Central memory CD8-positive, alpha-beta T cell (primary cell): ENCODE results near the gene ARID1B.
A peak's percentile ranks its signal among the peaks of the same experiment; 100 is the strongest.

Experiments used
- ATAC-seq: fragments of 150-1000 bp; cut with Tn5 transposase; replicated peaks from 2 replicates; pipeline ENCODE4 v1.10.0; 2022; ENCODE audit warnings: mild to moderate bottlenecking, moderate FRiP score, moderate number of reproducible peaks; ENCODE audit not compliant: poor library complexity, severe bottlenecking; ENCODE audit errors: extremely low read depth
- DNase-seq, 2 donors: peaks; one replicate each; pipeline ENCODE4 v3.0.0; 2021; ENCODE audit warnings: low spot score in 2 of 2
- H3K27ac Mint-ChIP-seq: one replicate; pipeline ENCODE4 v1.8.0; 2022; ENCODE audit warnings: low read depth, mild to moderate bottlenecking, moderate library complexity, mixed read lengths
- H3K27me3 Mint-ChIP-seq: one replicate; pipeline ENCODE4 v1.8.0; 2022; ENCODE audit warnings: mixed read lengths
- H3K36me3 Mint-ChIP-seq: one replicate; pipeline ENCODE4 v1.8.0; 2022; ENCODE audit warnings: mild to moderate bottlenecking, moderate library complexity, mixed read lengths; ENCODE audit not compliant: insufficient read depth
- H3K4me1 Mint-ChIP-seq: one replicate; pipeline ENCODE4 v1.8.0; 2022; ENCODE audit warnings: mixed read lengths
- H3K4me3 Mint-ChIP-seq: one replicate; pipeline ENCODE4 v1.8.0; 2022; ENCODE audit warnings: mild to moderate bottlenecking, moderate library complexity, mixed read lengths
- H3K9me3 Mint-ChIP-seq: one replicate; pipeline ENCODE4 v1.8.0; 2022; ENCODE audit warnings: mixed read lengths

The ARID1B gene

GRCh38 chr6:157073596-157073995 is 296.4 kb downstream of the ARID1B start:
- Mint-ChIP-seq H3K9me3 (no peaks in the 10 kb centered on the region), H3K36me3 (peaks cover 5% of the 10 kb centered on the region), H3K4me3 (no peak overlapping the region), H3K27ac (no peak overlapping the region), H3K27me3 (no peaks in the 10 kb centered on the region), H3K4me1 (peaks cover 31% of the 10 kb centered on the region)
- DNase-seq (no peak), ATAC-seq (no peak)

GRCh38 chr6:157074969-157075368 is 297.8 kb downstream of the ARID1B start:
- DNase-seq (no peak), ATAC-seq (no peak)
- Mint-ChIP-seq H3K27ac (no peak overlapping the region), H3K27me3 (no peaks in the 10 kb centered on the region), H3K4me1 (peaks cover 30% of the 10 kb centered on the region), H3K9me3 (no peaks in the 10 kb centered on the region), H3K36me3 (peaks cover 9% of the 10 kb centered on the region), H3K4me3 (no peak overlapping the region)

- H3K9me3 Mint-ChIP-seq: no peaks in the 10 kb centered on the region
- no peaks in the 10 kb centered on the region for H3K27me3 Mint-ChIP-seq
- peak overlapping the region; percentile 8 for H3K27ac Mint-ChIP-seq
- H3K4me3 Mint-ChIP-seq: peak overlapping the region; percentile 7
- H3K36me3 Mint-ChIP-seq: peaks cover 11% of the 10 kb centered on the region
- DNase-seq (no peak), ATAC-seq (no peak)
- H3K4me1 Mint-ChIP-seq: peaks cover 35% of the 10 kb centered on the region
Measured at GRCh38 chr6:157075549-157076450, 298.6 kb downstream of the ARID1B start.

GRCh38 chr6:157076451-157076822 is 299.3 kb downstream of the ARID1B start:
- peaks cover 11% of the 10 kb centered on the region for H3K36me3 Mint-ChIP-seq
- ATAC-seq: no peak
- H3K4me3 Mint-ChIP-seq: no peak overlapping the region
- DNase-seq: no peak
- no peaks in the 10 kb centered on the region for H3K27me3 Mint-ChIP-seq
- H3K27ac Mint-ChIP-seq: peak overlapping the region; percentile 8
- no peaks in the 10 kb centered on the region for H3K9me3 Mint-ChIP-seq
- H3K4me1 Mint-ChIP-seq: peaks cover 36% of the 10 kb centered on the region

GRCh38 chr6:157077251-157077650 is 300.1 kb downstream of the ARID1B start:
- H3K4me3 Mint-ChIP-seq: no peak overlapping the region
- ATAC-seq: no peak

GRCh38 chr6:157078326-157078725 is 301.1 kb downstream of the ARID1B start:
- Mint-ChIP-seq H3K4me1 (peaks cover 41% of the 10 kb centered on the region), H3K4me3 (no peak overlapping the region), H3K27ac (no peak overlapping the region)

More at GRCh38 chr6:157077251-157077650, 300.1 kb downstream of the ARID1B start:
- DNase-seq: no peak
- peaks cover 41% of the 10 kb centered on the region for H3K4me1 Mint-ChIP-seq
- no peak overlapping the region for H3K27ac Mint-ChIP-seq
- no peaks in the 10 kb centered on the region for H3K9me3 Mint-ChIP-seq
- H3K27me3 Mint-ChIP-seq: no peaks in the 10 kb centered on the region
- peaks cover 6% of the 10 kb centered on the region for H3K36me3 Mint-ChIP-seq

GRCh38 chr6:157079277-157079676 is 302.1 kb downstream of the ARID1B start:
- Mint-ChIP-seq H3K27ac (no peak overlapping the region), H3K4me1 (peaks cover 41% of the 10 kb centered on the region), H3K9me3 (no peaks in the 10 kb centered on the region), H3K36me3 (peaks cover 6% of the 10 kb centered on the region), H3K27me3 (no peaks in the 10 kb centered on the region), H3K4me3 (no peak overlapping the region)
- DNase-seq (no peak), ATAC-seq (no peak)

More at GRCh38 chr6:157078326-157078725, 301.1 kb downstream of the ARID1B start:
- no peak for DNase-seq
- no peaks in the 10 kb centered on the region for H3K9me3 Mint-ChIP-seq
- no peak for ATAC-seq
- peaks cover 6% of the 10 kb centered on the region for H3K36me3 Mint-ChIP-seq
- no peaks in the 10 kb centered on the region for H3K27me3 Mint-ChIP-seq

GRCh38 chr6:157079771-157080170 is 302.6 kb downstream of the ARID1B start:
- no peak overlapping the region for H3K27ac Mint-ChIP-seq
- H3K4me1 Mint-ChIP-seq: peaks cover 40% of the 10 kb centered on the region

GRCh38 chr6:157080986-157081391 is 303.8 kb downstream of the ARID1B start:
- no peak for ATAC-seq
- peaks cover 15% of the 10 kb centered on the region for H3K36me3 Mint-ChIP-seq
- no peaks in the 10 kb centered on the region for H3K27me3 Mint-ChIP-seq
- peaks cover 35% of the 10 kb centered on the region for H3K4me1 Mint-ChIP-seq
- DNase-seq: no peak
- no peak overlapping the region for H3K27ac Mint-ChIP-seq
- H3K4me3 Mint-ChIP-seq: no peak overlapping the region
- H3K9me3 Mint-ChIP-seq: no peaks in the 10 kb centered on the region

More at GRCh38 chr6:157079771-157080170, 302.6 kb downstream of the ARID1B start:
- DNase-seq: no peak
- Mint-ChIP-seq H3K27me3 (no peaks in the 10 kb centered on the region), H3K4me3 (no peak overlapping the region), H3K36me3 (peaks cover 9% of the 10 kb centered on the region), H3K9me3 (no peaks in the 10 kb centered on the region)
- ATAC-seq: no peak

- H3K4me3 Mint-ChIP-seq: no peak overlapping the region
- peaks cover 36% of the 10 kb centered on the region for H3K4me1 Mint-ChIP-seq
- H3K27me3 Mint-ChIP-seq: no peaks in the 10 kb centered on the region
- no peak for DNase-seq
- H3K36me3 Mint-ChIP-seq: peaks cover 25% of the 10 kb centered on the region
- H3K9me3 Mint-ChIP-seq: no peaks in the 10 kb centered on the region
- H3K27ac Mint-ChIP-seq: no peak overlapping the region
- no peak for ATAC-seq
Measured at GRCh38 chr6:157083343-157083742, 306.2 kb downstream of the ARID1B start.

- H3K36me3 Mint-ChIP-seq: peaks cover 21% of the 10 kb centered on the region
- H3K4me1 Mint-ChIP-seq: peaks cover 38% of the 10 kb centered on the region
- ATAC-seq (no peak), DNase-seq (no peak)
- H3K9me3 Mint-ChIP-seq: no peaks in the 10 kb centered on the region
- H3K27ac Mint-ChIP-seq: no peak overlapping the region
- no peak overlapping the region for H3K4me3 Mint-ChIP-seq
- no peaks in the 10 kb centered on the region for H3K27me3 Mint-ChIP-seq
Measured at GRCh38 chr6:157086632-157087031, 309.5 kb downstream of the ARID1B start.

GRCh38 chr6:157087974-157088373 is 310.8 kb downstream of the ARID1B start:
- no peak overlapping the region for H3K4me3 Mint-ChIP-seq
- no peaks in the 10 kb centered on the region for H3K27me3 Mint-ChIP-seq
- no peaks in the 10 kb centered on the region for H3K9me3 Mint-ChIP-seq
- peaks cover 23% of the 10 kb centered on the region for H3K36me3 Mint-ChIP-seq
- DNase-seq: no peak
- peaks cover 40% of the 10 kb centered on the region for H3K4me1 Mint-ChIP-seq
- no peak overlapping the region for H3K27ac Mint-ChIP-seq
- no peak for ATAC-seq

GRCh38 chr6:157088841-157089240 is 311.7 kb downstream of the ARID1B start:
- H3K4me1 Mint-ChIP-seq: peaks cover 47% of the 10 kb centered on the region
- DNase-seq: no peak
- H3K9me3 Mint-ChIP-seq: no peaks in the 10 kb centered on the region
- H3K36me3 Mint-ChIP-seq: peaks cover 30% of the 10 kb centered on the region
- H3K4me3 Mint-ChIP-seq: no peak overlapping the region
- H3K27me3 Mint-ChIP-seq: no peaks in the 10 kb centered on the region
- ATAC-seq: no peak
- peak overlapping the region; percentile 43 for H3K27ac Mint-ChIP-seq
